Uterus (tissue), 2 donors: ENCODE results near the gene MUC5B.

Source experiments
- POLR2A ChIP-seq, 2 donors: fragments of 450-650 bp; IDR thresholded peaks; one replicate each; pipeline ENCODE4 v1.6.1; 2016; ENCODE audit warnings: antibody characterized with exemption in 2 of 2, mild to moderate bottlenecking in 1 of 2, moderate library complexity in 1 of 2
- TF ChIP-seq, protein P1 (sequence below), 4 experiments: fragments of 200-600 bp in 2 of 4; fragments of 450-650 bp in 2 of 4; sonication (generic) in 2 of 4; IDR thresholded peaks; one replicate each; pipeline ENCODE4 v1.5.1; 2016 to 2019; ENCODE audit warnings: antibody characterized with exemption in 4 of 4, mild to moderate bottlenecking in 2 of 4, moderate library complexity in 1 of 4

DNA sequence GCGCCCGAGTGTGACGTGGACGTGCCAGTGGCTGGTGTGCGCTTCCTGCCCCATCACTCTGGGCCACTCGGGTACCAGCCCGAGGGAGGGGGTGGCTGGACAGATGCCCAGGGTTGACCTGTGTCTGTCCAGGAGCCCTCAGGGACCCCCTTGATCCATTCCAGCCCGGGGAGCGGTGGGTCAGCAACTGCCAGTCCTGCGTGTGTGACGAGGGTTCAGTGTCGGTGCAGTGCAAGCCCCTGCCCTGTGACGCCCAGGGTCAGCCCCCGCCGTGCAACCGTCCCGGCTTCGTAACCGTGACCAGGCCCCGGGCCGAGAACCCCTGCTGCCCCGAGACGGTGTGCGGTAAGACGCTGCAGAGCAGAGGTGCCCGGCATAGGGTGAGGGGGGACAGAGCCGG lies 34.5 kb downstream of the MUC5B start:
- TF ChIP-seq, protein P1, sequence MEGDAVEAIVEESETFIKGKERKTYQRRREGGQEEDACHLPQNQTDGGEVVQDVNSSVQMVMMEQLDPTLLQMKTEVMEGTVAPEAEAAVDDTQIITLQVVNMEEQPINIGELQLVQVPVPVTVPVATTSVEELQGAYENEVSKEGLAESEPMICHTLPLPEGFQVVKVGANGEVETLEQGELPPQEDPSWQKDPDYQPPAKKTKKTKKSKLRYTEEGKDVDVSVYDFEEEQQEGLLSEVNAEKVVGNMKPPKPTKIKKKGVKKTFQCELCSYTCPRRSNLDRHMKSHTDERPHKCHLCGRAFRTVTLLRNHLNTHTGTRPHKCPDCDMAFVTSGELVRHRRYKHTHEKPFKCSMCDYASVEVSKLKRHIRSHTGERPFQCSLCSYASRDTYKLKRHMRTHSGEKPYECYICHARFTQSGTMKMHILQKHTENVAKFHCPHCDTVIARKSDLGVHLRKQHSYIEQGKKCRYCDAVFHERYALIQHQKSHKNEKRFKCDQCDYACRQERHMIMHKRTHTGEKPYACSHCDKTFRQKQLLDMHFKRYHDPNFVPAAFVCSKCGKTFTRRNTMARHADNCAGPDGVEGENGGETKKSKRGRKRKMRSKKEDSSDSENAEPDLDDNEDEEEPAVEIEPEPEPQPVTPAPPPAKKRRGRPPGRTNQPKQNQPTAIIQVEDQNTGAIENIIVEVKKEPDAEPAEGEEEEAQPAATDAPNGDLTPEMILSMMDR (IDR thresholded peaks at IDR 0.05), result no peak
- no peak for TF ChIP-seq POLR2A (IDR thresholded peaks at IDR 0.05)
